Measurements from ENCODE around the gene DEPDC5.

DEPDC5 gene

DNA sequence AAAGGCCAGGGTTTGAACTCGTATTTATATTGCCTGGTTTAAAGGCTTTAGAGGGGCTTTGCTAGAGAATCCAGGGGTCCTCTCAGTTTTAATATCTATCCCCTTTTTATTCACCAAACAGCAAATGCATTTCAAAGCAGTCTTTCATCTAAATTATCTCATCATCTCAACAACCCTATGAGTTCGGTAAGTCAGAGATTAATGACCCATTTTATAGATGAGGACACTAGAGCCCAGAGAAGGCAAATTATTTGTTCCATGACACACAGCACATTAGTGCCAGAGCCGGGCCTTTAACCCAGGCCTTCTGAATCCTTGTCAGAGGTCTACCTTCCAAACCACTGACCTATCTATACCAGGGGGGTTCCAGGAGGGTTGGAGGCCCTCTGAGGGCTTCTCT is 173.7 kb downstream of the DEPDC5 start:
- no peak for DNase-seq

DNA sequence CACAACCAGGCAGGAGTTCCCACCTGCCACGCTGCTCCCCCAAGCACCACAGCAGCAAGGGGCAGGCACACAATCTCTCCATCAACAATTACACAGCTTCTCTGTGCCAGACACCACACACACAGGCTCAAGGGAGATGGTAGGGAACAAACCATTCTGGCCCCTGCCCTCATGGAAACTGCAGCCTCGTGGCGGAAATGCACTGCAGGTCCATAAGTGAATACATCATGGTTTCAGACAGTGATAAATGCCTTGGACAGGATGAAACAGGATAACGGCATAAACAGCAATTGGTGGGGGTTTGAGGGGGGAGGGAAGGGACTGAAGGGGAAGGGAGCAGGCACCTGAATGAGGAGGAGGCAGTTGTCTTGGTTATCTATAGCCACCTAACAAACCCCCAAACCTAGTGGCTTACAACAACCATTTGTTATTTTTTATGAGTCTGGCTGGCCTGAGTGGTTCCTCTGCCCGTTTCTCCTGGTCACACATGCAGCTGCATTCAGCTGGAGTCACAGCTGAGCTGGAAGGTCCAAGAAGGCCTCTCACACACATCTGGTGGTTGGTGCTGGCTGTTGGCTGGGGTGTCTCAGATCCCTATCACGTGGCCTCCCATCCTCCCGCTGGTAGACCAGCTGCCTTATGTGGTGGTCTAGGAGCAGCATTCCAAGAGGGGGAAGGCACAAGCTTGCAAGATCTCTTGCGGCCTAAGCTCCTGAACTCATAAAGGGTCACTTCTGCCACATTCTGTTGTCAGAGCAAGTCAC is 175.5 kb downstream of the DEPDC5 start:
- DNase-seq: no peak

DNA sequence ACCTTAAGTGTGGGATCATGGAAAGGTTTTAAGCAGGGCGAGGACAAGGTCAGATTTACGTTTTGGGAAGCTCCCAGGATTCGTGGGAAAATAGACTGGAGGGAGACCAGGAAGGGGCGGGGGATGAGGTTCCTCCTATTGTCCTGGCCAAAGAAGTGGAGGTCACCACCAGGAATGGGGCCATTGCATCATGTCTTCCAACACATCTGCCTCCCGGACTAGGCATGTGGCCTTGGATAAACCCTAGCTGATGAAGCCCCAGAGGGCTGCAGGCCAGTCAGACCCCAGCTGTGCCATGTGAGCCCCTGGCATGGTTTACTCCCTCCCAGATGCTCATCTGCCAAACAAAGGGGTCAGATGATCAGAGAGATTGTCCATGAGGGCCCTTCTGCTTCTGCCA is 179.0 kb downstream of the DEPDC5 start:
- no peak for DNase-seq

DNA sequence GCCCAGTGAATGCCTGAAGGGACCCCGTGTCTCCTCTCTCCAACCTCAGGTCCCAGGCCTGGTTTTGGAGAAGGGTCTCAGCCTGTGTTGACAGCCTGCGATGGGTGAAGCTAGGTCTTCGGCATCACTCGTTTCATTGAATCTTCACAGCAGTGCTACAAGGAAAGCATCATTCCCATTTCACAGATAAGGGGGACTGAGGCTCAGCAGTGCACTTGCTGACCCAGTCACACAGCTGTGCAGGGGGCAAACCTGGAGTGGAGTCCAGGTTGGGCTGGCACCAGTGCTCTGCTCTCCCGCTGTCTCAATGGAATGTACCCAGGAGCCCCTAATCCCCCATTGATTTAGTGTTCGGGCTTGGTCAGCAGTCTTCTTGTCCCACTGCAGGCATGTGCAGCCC is 179.6 kb downstream of the DEPDC5 start:
- no peak for DNase-seq

DNA sequence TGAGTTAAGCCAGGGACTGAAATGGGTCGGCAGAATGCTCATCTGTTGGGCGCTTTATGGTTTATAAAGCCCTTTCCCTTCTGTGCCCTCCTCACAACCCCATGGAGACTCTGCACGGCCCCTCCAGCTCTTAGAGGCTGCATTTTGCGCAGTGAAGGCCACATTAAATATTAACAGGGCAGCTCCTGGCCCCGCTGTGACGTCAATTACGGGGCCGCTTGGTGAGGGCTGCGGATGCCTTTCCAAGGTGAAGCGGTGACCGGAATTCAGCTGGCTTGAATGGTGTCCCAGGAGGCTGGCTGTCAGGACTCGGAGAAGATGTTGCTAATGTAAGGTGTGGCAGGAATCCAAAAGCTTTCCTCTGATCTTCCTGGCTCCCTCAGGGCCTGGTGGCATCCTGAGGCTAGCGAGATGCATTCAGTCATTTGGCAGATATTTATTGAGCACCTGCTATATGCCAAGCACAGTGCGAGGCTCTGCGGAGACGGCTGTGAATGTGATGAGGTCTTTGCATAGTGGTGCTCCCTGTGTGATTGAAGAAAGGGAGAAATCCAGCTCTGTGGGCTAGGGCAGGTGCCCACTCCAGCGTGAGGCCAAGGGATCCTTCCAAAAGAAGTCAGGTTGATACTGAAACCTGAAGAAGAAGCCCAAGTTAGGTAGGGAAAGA is 180.1 kb downstream of the DEPDC5 start:
- no peak for DNase-seq

DNA sequence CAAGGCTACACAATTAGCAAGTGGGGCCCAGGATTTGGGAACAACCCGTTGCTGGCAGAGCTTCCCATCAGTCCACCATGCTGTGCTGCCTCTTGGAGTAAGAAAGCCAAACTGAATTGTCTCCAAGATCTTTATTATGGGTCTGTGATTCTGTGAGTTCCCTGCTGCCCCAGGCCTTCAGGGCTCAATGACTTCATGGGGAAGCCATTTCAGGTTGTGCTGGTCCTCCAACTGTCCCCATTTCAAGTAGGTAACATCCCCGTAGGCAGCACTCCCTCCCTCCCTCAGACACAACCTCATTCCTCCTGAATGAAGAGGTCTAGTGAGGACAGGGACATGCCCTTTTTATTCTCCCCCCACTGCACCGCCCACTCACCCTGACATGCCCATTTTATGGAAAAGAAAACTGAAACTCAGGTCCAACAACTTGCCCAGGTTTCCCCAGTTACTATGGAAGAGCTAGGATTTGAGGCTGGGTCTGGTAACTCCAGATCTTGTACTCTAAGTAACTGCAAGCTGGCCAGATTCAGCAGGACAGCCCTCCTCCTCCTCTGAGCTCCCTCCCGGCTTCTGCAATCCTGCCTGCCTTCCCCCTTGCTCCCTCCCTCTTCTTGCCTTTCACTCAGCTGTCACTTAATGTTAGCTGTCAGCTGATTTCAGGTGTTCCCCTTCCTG is 182.3 kb downstream of the DEPDC5 start:
- DNase-seq: no peak

DNA sequence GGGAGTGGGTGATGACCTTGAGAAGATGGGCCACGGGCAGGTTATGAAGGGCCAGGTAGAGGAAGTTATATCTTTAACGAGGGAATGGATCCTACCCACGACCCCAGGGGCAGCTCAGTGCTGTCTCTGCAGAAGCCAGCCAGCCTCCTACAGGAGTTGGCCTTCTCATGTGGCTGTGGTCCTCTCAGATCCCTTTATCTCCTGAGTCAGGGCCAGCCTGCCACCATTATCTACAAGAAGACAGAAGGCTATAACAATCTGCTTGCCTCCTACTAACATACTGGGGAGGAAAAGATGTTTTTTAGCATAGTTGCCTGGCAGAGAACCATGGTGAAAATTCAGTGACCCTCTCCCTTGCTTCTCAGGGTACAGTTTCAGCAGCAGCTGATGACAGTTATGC is 183.5 kb downstream of the DEPDC5 start:
- DNase-seq: no peak

DNA sequence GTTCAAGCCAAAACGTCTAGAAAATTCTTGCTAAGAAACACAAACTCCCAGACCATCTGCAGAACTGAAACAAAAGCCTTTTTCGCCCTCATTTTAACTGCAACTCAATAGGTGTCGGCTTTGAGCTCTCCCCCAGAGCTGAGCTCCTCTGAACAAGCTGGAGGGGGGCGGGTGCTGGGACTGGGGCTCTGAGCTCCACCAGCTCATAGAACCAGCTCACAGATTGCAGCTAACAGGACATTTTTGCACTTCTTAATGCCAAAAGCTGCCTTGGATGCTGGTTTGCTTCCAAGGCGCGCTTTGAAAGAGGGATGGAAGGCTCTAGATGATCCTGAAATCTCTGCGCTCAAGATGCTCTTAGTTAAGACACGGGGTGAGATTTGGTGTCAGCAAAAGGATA is 184.5 kb downstream of the DEPDC5 start:
- DNase-seq: no peak

DNA sequence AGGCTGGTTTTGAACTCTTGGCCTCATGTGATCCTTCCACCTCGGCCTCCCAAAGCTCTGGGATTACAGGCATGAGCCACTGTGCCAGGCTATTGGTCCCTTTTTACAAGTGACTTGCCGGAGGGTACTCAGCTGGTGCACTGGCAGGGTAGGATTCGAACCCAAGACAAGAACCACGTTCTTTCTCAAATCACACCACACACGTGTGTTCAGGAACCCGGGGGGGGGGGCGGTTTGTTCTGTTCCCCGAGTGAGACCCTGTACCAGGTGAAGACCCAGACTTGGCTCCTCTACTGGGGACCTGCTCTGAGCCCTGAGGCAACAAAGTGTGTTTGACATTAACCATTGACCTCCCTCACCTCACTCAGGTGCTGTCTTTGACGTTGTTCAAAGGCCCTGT is 186.7 kb downstream of the DEPDC5 start:
- DNase-seq: no peak

DNA sequence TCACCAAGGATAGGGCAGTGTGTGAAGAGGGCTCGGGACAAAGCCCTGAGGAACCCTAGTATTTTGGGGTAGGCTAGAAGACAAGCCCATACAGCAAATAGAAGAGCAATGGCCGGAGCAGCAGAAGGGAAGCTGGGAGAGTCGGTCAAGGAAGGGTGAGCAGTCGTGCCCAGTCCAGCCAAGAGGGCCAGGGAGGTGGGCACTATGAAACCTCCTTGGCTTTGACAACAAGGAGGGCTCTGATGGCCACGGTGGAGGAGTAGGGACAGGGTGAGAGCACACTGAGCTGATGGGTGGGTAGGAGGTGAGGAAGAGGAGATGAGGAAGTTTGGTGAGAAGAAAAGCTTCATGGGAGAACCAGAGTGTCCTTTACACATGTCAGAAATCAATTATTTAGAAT is 188.3 kb downstream of the DEPDC5 start:
- no peak for DNase-seq

DNA sequence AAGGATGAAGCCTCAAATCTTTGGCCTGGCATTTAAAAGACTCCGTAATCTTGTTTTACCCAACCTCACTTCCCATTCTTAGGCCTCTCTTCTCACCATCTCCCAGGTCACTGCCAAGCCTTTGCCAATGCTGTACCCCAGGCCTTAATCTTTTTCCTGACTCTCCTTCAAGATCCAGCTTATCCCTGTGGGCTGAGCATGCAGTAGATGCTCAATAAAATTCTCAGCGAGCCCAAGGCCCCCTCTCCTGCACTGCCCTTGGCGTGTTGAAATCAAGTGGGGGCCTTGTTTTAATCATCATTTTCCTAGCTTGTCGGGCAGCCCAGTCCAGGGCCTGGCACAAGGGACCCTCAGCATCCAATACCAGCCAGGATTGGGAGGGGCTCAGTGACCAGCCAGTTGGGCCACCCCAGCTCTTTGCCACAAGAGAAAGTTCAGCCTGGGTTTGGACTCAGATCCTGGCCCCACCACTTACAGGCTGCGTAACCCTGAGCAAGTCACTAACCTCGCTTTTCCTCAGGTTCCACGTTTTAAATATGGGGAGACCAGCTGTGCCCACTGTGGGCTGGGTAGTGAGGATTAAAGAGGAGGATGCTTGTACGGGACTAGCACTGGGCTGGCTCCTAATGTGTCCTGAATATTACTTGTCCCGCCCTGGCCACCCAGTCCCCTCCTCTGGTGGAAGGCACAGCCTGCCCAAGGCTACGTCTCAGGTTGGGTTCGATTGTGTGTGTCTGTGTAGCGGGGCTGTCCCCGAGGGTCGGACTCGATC is 189.6 kb downstream of the DEPDC5 start:
- no peak for DNase-seq

DNA sequence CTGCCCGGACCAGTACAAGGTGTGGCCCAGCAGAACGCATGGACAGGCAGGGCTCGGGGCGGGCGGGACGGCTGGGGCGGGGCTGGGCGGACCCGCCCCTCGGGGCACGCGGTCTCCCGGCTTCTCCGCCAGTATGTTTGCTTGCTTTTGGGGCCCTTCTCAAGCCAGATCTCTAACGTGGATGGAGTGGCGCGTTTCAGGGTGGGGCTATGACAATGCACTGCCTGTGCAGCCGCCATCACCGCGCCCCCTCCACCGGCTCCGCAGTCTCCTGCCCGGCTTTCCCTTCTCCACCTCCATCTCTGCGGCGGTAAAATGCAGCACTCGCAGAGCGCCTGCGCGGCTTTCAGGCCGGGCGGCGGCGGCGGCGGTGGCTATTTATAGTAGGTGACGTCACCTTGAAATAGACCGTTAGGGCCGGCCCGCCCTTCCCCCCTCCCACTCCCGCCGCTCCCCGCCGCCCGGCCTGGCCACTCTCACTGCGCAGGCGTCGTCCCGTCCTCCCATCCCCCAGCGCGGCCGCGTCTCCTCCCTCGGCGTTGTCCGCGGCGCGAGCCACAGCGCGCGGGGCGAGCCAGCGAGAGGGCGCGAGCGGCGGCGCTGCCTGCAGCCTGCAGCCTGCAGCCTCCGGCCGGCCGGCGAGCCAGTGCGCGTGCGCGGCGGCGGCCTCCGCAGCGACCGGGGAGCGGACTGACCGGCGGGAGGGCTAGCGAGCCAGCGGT is 190.3 kb downstream of the DEPDC5 start, which contains the start of gene YWHAH:
YWHAH (plus strand) TSS at position 558 of the 722 bp plus-strand sequence. CDS start 199 bp downstream, outside the sequence.
- peak; percentile 96 for DNase-seq

DNA sequence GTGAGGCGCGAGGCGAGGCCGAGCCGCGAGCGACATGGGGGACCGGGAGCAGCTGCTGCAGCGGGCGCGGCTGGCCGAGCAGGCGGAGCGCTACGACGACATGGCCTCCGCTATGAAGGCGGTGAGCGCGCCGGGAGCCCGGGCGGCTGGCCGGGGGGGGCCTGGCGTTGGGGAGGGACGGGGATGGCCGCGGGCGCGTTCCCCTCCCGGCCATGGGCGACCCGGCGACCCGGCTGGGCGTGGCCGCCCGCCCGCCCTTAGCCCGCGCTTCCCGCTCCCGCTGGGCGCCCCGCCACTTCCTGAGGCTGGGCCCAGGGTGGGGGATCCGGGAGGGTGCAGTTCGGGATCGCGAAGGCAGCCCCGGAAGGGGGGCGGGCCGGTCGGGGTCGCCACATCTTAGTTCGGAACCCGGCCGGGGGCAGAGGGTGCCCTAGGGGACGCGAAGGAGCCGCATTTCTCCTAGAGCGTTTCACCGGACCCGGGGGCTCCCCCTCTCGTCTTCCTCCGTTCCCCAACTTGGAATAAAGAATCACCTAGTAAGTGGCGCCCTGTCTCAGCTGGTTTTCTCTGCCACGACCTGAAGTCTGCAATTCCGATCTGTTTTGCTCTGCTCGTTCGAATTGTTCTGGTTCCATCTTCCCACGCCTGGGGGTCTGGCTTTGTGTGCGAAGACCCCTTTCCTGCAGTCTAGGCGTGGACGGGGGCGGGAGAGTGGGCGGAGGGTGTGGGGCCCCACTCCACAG is 191.1 kb downstream of the DEPDC5 start:
- DNase-seq: peak; percentile 34

DNA sequence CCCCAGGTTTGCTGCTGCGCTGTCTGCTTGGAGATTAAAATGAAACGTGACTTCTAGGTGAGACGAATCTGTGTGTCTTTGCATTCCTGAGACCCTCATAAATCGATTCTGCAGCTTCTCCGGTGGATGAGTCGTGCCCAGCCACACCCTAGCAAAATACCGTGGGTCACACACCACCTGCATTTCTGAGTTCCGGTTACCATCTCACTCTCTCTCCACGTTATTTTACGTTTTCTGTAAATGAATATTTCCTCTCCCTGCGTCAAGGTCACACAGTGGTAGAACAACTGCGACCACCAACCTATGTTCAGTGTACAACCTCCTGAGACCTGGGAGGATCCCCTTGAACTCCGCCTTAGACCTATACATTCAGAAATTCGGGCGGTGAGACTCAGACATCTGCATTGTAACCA is 191.6 kb downstream of the DEPDC5 start:
- DNase-seq: no peak

DNA sequence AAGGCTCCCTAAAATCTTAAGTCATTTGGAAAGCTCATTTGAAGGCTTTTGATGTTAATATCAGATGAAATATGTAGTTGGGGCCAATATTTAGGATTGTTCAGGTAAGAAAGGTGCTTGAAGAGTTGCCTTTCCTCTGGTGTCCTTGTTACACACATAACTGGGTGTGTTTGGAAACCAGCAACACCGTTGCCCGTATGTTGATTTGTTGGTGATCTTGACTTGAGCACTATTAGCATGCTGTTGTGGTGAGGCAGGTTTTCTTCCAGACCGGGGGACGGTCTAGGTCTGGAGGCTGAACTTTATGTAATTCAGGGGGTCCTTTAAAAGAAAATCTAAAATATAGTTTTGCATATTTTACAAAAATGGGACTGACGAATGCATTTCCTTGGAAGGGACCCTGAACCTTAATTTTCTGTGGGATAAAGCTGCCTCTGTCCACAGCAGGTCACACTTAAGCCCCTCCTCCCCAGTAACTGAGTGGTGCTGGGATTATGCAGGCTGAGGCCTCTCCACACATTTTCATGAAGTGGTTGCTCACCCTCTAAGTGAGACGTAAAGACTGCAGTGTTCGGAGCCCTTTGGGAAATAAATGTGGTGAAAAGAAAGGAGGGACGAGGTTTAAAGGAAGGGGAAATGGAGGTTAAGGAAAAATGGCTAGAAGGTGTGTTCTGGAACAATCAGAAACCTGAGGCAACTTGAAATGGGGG is 192.3 kb downstream of the DEPDC5 start:
- no peak for DNase-seq

DNA sequence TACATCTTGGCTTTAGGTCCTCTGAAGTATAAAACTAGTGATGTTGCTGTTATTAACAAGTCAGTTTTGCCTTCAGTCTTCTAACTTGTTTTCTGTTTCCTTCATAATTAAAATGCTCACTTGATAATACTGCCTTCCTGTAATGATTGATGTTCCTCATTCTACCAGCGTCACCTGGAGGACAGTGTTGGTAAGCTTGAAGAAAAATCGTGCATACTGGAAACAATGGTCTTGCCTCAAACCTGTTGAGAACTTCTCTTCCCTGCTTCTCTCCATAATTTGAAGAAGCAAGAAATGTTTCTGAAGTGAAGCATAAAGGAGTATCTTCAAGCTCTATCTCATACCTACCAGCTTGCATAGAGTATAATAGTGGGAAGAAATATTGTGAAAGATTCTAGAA is 193.5 kb downstream of the DEPDC5 start:
- DNase-seq: peak; percentile 60

DNA sequence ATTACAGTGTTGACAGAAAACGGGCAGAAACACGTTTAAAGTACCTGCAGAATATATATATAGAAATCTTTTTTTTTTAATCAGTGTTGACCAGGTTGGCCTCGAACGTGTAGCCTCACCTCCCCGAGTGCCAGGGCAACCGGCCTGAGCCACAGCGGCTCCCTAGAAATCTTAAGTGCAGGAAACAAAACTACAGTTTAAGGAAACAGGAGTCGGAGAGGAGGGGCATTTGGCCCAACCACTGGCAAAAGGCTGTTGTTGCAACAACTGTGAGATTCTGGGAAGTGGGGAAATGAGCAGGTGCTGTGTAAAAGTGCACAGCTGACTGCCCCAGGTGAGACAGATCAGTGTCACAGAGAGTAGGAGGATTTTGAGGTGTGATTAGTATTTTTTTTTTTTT is 194.2 kb downstream of the DEPDC5 start:
- no peak for DNase-seq

DNA sequence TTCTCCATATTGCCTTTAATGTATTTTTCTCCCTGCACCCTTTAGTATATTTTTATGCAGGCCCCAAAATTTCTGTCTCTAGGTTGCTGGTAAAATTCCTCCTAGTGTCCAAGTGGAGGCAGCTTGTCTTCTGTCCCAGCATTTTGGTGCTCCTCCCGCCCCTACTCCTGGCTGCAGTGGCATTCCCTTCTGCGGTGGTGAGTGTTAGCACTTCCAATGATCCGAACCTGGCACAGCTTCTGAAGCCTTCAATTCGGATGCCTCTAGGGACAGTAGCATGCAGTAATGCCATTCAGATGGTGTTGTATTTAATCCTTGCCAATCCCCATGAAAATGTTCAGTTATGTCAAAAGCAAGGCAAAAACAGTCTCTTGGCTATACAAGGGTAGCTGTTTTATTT is 196.4 kb downstream of the DEPDC5 start:
- DNase-seq: no peak

DNA sequence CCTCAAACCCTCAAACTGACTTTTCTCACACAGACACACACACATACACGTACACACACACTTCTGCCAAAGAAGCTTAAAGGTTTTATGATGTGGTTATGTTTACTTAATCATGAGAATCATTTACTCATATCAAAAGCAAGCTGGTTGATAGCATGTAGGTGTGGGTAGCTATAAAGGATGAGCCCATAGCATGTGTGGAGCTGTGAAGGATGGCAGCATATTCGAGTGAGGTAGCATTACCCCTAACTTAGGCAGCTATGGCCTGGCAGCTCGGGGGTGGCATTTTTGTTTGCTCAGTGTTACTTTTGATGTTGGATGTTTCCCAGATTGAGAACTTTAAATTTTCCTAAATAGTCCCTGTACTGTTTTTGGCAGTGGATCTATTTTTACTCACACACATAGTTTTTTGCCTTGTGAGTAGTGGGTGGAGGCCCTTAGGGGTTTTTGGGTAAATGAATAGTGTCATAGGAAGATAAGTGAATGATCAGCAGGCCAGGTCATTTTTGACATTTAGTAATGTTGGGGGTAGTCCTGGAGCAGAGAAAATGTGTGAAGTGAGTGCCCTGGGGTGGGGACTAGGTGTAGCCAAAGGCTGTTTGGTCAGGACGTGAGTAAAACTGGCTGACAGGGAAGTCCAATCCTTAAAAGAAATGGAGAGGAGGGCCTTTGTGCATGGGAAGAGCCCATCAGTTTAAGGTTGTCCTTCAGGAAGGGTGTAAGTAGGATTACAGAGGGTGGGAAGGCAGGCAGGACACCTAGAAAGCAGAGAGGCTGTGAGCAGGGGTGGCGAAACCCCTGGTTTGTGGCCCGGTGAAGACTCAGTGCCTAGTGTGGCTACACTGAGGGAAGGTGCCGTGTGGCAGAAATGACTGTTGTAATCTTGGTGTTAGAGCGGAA is 197.6 kb downstream of the DEPDC5 start:
- DNase-seq: no peak

DNA sequence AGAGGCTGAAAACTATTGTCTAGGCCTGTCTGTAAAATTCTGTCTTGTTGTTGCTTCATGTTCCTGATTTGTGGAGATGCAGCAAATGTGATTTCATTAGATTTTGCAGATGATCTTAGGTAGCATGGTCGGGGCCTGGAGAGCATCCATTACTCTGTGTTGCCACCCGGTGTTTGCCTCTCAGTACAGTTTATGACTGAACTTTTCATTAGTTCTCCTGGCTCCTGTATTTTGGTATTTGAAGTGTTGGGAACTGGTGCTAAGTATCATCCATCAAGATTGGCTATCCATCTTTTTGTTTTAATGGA is 198.2 kb downstream of the DEPDC5 start:
- no peak for DNase-seq
